Measurements from ENCODE around the gene RER1. TPM values are rescaled to one million over a fixed set of nuclear protein-coding genes. Genes with fewer than 3 reads are reported as not detected.

The RER1 gene
- polyA plus RNA-seq, 1 donor from 2014 or later: 58.7 TPM

DNA sequence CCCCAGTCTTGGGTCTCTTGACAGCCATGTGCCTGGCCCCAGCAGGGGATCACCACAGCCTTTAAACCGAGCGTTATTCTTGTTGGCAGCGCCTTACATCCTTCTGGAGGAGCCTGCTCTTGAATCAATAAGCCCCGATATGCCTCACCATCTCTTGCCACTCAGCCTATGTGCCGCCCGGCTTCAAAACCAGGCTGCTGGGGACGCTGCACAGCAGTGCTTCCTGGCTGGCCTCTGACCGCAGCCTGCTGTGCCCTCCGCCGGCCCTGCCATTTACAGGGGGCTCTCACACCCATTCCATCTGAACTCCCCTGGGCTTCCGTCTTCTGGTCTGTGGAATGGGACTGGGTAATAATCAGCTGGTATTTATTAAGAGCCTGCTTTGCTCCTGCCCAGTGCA, 23.7 kb downstream of the RER1 start:
- Histone ChIP-seq H3K9me3 (ENCODE audit: low read length) (no peaks in the 10 kb centered on the region), H3K9me2 (ENCODE audit: insufficient read depth, low read length) (no peaks in the 10 kb centered on the region), H3K27me3 (ENCODE audit: insufficient read depth, low read depth, low read length) (no peaks in the 10 kb centered on the region), H3F3A (ENCODE audit: insufficient read depth, low read length, poor library complexity, severe bottlenecking) (no peaks in the 10 kb centered on the region), H3K27ac (ENCODE audit: low read length) (no peak overlapping the region), H2AFZ (ENCODE audit: low read depth, low read length) (no peak overlapping the region), H4K20me1 (ENCODE audit: insufficient read depth) (no peaks in the 10 kb centered on the region), H3K4me2 (ENCODE audit: low read length) (no peak overlapping the region), H3K4me3 (ENCODE audit: low read length) (no peak overlapping the region), H3K36me3 (ENCODE audit: insufficient read depth, low read length) (no peaks in the 10 kb centered on the region), H3K9ac (ENCODE audit: low read length) (no peak overlapping the region), H3K79me2 (replicated peaks; ENCODE audit: insufficient read depth, low read length) (no peaks in the 10 kb centered on the region)
- TF ChIP-seq CTCF (IDR thresholded peaks at IDR 0.05; ENCODE audit: poor library complexity, severe bottlenecking) (no peak), EP300 (conservative IDR thresholded peaks at IDR 0.05; ENCODE audit: poor library complexity, severe bottlenecking) (no peak), SMC3 (conservative IDR thresholded peaks at IDR 0.05; ENCODE audit: poor library complexity) (no peak), REST (IDR thresholded peaks at IDR 0.05; ENCODE audit: borderline replicate concordance) (no peak), EZH2 (IDR thresholded peaks at IDR 0.05; ENCODE audit: borderline replicate concordance, insufficient read depth, low read length, poor library complexity, severe bottlenecking) (no peak), RAD21 (conservative IDR thresholded peaks at IDR 0.05) (no peak), MXI1 (conservative IDR thresholded peaks at IDR 0.05; ENCODE audit: poor library complexity, severe bottlenecking) (no peak), TAF1 (IDR thresholded peaks at IDR 0.05; ENCODE audit: low read depth) (no peak), POLR2AphosphoS5 (IDR thresholded peaks at IDR 0.05) (no peak)

GRCh38 chr1:2415801-2416208, 24.2 kb downstream of the RER1 start:
- Histone ChIP-seq H3K9me2 (ENCODE audit: insufficient read depth, low read length) (no peaks in the 10 kb centered on the region), H3K27ac (ENCODE audit: low read length) (no peak overlapping the region), H3F3A (ENCODE audit: insufficient read depth, low read length, poor library complexity, severe bottlenecking) (no peaks in the 10 kb centered on the region), H4K20me1 (ENCODE audit: insufficient read depth) (no peaks in the 10 kb centered on the region), H2AFZ (ENCODE audit: low read depth, low read length) (no peak overlapping the region), H3K9me3 (ENCODE audit: low read length) (no peaks in the 10 kb centered on the region), H3K79me2 (replicated peaks; ENCODE audit: insufficient read depth, low read length) (no peaks in the 10 kb centered on the region), H3K36me3 (ENCODE audit: insufficient read depth, low read length) (no peaks in the 10 kb centered on the region), H3K4me2 (ENCODE audit: low read length) (no peak overlapping the region), H3K9ac (ENCODE audit: low read length) (no peak overlapping the region), H3K4me3 (ENCODE audit: low read length) (no peak overlapping the region), H3K27me3 (ENCODE audit: insufficient read depth, low read depth, low read length) (no peaks in the 10 kb centered on the region)
- TF ChIP-seq EP300 (conservative IDR thresholded peaks at IDR 0.05; ENCODE audit: poor library complexity, severe bottlenecking) (no peak), EZH2 (IDR thresholded peaks at IDR 0.05; ENCODE audit: borderline replicate concordance, insufficient read depth, low read length, poor library complexity, severe bottlenecking) (no peak), MXI1 (conservative IDR thresholded peaks at IDR 0.05; ENCODE audit: poor library complexity, severe bottlenecking) (no peak), POLR2AphosphoS5 (IDR thresholded peaks at IDR 0.05) (no peak), TAF1 (IDR thresholded peaks at IDR 0.05; ENCODE audit: low read depth) (no peak), CTCF (IDR thresholded peaks at IDR 0.05; ENCODE audit: poor library complexity, severe bottlenecking) (no peak), REST (IDR thresholded peaks at IDR 0.05; ENCODE audit: borderline replicate concordance) (no peak), RAD21 (conservative IDR thresholded peaks at IDR 0.05) (no peak), SMC3 (conservative IDR thresholded peaks at IDR 0.05; ENCODE audit: poor library complexity) (no peak)
